ENCODE results near the gene RSAD2. TPM values are rescaled to one million over a fixed set of nuclear protein-coding genes. Genes with fewer than 3 reads are reported as not detected.

Gene RSAD2
- total RNA-seq, 2 donors from 2014 or later, result 0.72 to 4.7 TPM

- Histone ChIP-seq H3K4me3 (no peak overlapping the region), H3K36me3 (no peaks in the 10 kb centered on the region), H3K4me1 (no peaks in the 10 kb centered on the region), H3K27ac (no peak overlapping the region), H3K27me3 (no peaks in the 10 kb centered on the region), H3K9me3 (no peaks in the 10 kb centered on the region), H3K9ac (ENCODE audit: low read depth in 2 of 2, low read length in 2 of 2) (no peak overlapping the region)
- TF ChIP-seq CTCF (IDR thresholded peaks at IDR 0.05), result no peak
- intact Hi-C loops (cut with DNase I), result loop anchor here (5.0 kb wide), 1 partner anchor 99 kb away; no protein-coding TSS in a partner anchor
- no peak for DNase-seq
Observed at GRCh38 chr2:6923319-6923718, 45.7 kb downstream of the RSAD2 start.

- DNase-seq, result no peak
- no peak overlapping the region for H3K27ac ChIP-seq
Observed at GRCh38 chr2:6924101-6924923, 46.7 kb downstream of the RSAD2 start.

GRCh38 chr2:6924924-6925409 is 47.4 kb downstream of the RSAD2 start:
- no peak overlapping the region for H3K4me3 ChIP-seq
- TF ChIP-seq CTCF (IDR thresholded peaks at IDR 0.05), result no peak
- intact Hi-C loops (cut with DNase I), result loop anchor here (5.0 kb wide), 1 partner anchor 97 kb away; no protein-coding TSS in a partner anchor
- H3K9ac ChIP-seq (ENCODE audit: low read depth in 2 of 2, low read length in 2 of 2), result no peak overlapping the region
- no peaks in the 10 kb centered on the region for H3K27me3 ChIP-seq
- H3K9me3 ChIP-seq, result no peaks in the 10 kb centered on the region
- H3K36me3 ChIP-seq, result no peaks in the 10 kb centered on the region
- no peak overlapping the region for H3K27ac ChIP-seq
- DNase-seq, result no peak
- H3K4me1 ChIP-seq, result no peaks in the 10 kb centered on the region

More at GRCh38 chr2:6924101-6924923, 46.7 kb downstream of the RSAD2 start:
- Histone ChIP-seq H3K27me3 (no peaks in the 10 kb centered on the region), H3K4me1 (no peaks in the 10 kb centered on the region), H3K4me3 (no peak overlapping the region), H3K9me3 (no peaks in the 10 kb centered on the region), H3K9ac (ENCODE audit: low read depth in 2 of 2, low read length in 2 of 2) (no peak overlapping the region), H3K36me3 (no peaks in the 10 kb centered on the region)
- no peak for TF ChIP-seq CTCF (IDR thresholded peaks at IDR 0.05)
- intact Hi-C loops (cut with DNase I), result loop anchor here (5.0 kb wide), 1 partner anchor 98 kb away; no protein-coding TSS in a partner anchor

GRCh38 chr2:6926071-6926732 is 48.6 kb downstream of the RSAD2 start:
- intact Hi-C loops (cut with DNase I), result no loop called here
- Histone ChIP-seq H3K9ac (ENCODE audit: low read depth in 2 of 2, low read length in 2 of 2) (no peak overlapping the region), H3K27me3 (no peaks in the 10 kb centered on the region), H3K4me3 (no peak overlapping the region), H3K9me3 (no peaks in the 10 kb centered on the region), H3K36me3 (no peaks in the 10 kb centered on the region), H3K4me1 (no peaks in the 10 kb centered on the region), H3K27ac (no peak overlapping the region)
- no peak for DNase-seq
- no peak for TF ChIP-seq CTCF (IDR thresholded peaks at IDR 0.05)

GRCh38 chr2:6927186-6927585 is 49.6 kb downstream of the RSAD2 start:
- no peak for DNase-seq
- no peak overlapping the region for H3K27ac ChIP-seq

More at GRCh38 chr2:6927186-6927585, 49.6 kb downstream of the RSAD2 start:
- H3K27me3 ChIP-seq, result no peaks in the 10 kb centered on the region
- no peak overlapping the region for H3K9ac ChIP-seq (ENCODE audit: low read depth in 2 of 2, low read length in 2 of 2)
- no peaks in the 10 kb centered on the region for H3K36me3 ChIP-seq
- intact Hi-C loops (cut with DNase I), result no loop called here
- H3K4me3 ChIP-seq, result no peak overlapping the region
- no peaks in the 10 kb centered on the region for H3K9me3 ChIP-seq
- no peaks in the 10 kb centered on the region for H3K4me1 ChIP-seq
- TF ChIP-seq CTCF (IDR thresholded peaks at IDR 0.05), result no peak

Data from colonic mucosa (tissue), 4 donors.